ENCODE results near the gene ATAD3B. TPM values are rescaled to one million over a fixed set of nuclear protein-coding genes. Genes with fewer than 3 reads are reported as not detected.
A peak's percentile ranks its signal among the peaks of the same experiment; 100 is the strongest.
"Not testable (repeated sequence)": the region's sequence is repeated elsewhere in the genome, so short reads cannot be mapped to it uniquely, and the experiment has no call there.

The ATAD3B gene
- 12.1 and 20.2 TPM in 2 replicates for total RNA-seq
- 14.2 TPM for polyA plus RNA-seq (2012)

GRCh38 chr1:1471389-1472052, at the start of gene ATAD3B:
TSS of gene ATAD3B (plus strand) at chr1:1471765. CDS start at chr1:1471885, 120 bp downstream.
- DNase-seq (ENCODE audit: low read depth): peak; percentile 94

GRCh38 chr1:1421907-1422464, 49.6 kb upstream of the ATAD3B start:
- no peak for DNase-seq (ENCODE audit: low read depth)

GRCh38 chr1:1422465-1423244, 48.9 kb upstream of the ATAD3B start:
- DNase-seq (ENCODE audit: low read depth): no peak

GRCh38 chr1:1423245-1423597, 48.3 kb upstream of the ATAD3B start:
- no peak for DNase-seq (ENCODE audit: low read depth)

GRCh38 chr1:1424707-1425106, 46.9 kb upstream of the ATAD3B start:
- no peak for DNase-seq (ENCODE audit: low read depth)

GRCh38 chr1:1425426-1425752, 46.2 kb upstream of the ATAD3B start:
- no peak for DNase-seq (ENCODE audit: low read depth)

- no peak for DNase-seq (ENCODE audit: low read depth)
Measured at GRCh38 chr1:1425753-1426495, 45.6 kb upstream of the ATAD3B start.

GRCh38 chr1:1426496-1427105, 45.0 kb upstream of the ATAD3B start:
- DNase-seq (ENCODE audit: low read depth): no peak

- no peak for DNase-seq (ENCODE audit: low read depth)
Measured at GRCh38 chr1:1427106-1427819, 44.3 kb upstream of the ATAD3B start.

- DNase-seq (ENCODE audit: low read depth): no peak
Measured at GRCh38 chr1:1427820-1428148, 43.8 kb upstream of the ATAD3B start.

GRCh38 chr1:1428174-1428573, 43.4 kb upstream of the ATAD3B start:
- no peak for DNase-seq (ENCODE audit: low read depth)

- not testable (repeated sequence) for DNase-seq (ENCODE audit: low read depth)
Measured at GRCh38 chr1:1428967-1429366, 42.6 kb upstream of the ATAD3B start.

GRCh38 chr1:1429671-1430073, 41.9 kb upstream of the ATAD3B start:
- no peak for DNase-seq (ENCODE audit: low read depth)

- peak; percentile 89 for DNase-seq (ENCODE audit: low read depth)
Measured at GRCh38 chr1:1430114-1430982, 41.2 kb upstream of the ATAD3B start.

- no peak for DNase-seq (ENCODE audit: low read depth)
Measured at GRCh38 chr1:1430992-1431844, 40.3 kb upstream of the ATAD3B start.

GRCh38 chr1:1431845-1432273, 39.7 kb upstream of the ATAD3B start:
- DNase-seq (ENCODE audit: low read depth): peak; percentile 42

- no peak for DNase-seq (ENCODE audit: low read depth)
Measured at GRCh38 chr1:1432274-1432950, 39.2 kb upstream of the ATAD3B start.
